ENCODE data around the gene ZNF311. TPM values are rescaled to one million over a fixed set of nuclear protein-coding genes. Genes with fewer than 3 reads are reported as not detected.
A peak's percentile ranks its signal among the peaks of the same experiment; 100 is the strongest.

The ZNF311 gene
- total and polyA plus RNA-seq, 2 of the 13 experiments (the other 11 are each of a cell fraction or from before 2014, with no cell fraction given), result not detected

DNA sequence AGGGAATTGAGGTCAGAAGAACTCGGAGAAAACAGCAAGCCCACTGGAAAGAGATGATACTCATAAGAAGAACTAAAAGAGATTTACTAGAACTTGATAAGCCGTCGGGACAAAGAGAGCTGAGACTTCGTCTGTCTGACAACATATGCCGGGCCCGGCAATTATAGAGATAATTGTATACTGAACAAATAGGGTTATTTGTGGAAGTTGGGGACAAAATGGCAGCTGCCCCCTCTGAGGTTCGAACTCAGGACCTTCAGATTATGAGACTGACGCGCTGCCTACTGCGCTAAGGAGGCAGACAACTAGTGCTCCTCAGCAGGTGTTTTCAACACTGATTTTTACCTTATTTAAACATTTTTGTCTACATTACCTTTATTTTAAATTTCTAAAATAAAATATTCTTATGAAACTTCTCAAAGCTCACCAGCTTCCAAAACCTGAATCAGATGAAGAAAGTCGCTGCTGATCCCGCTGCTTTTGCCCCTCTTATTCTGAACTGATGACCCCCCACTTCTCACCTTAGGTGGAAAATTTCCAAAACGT is 52.0 kb downstream of the ZNF311 start (continued):
- TF ChIP-seq, protein P1, sequence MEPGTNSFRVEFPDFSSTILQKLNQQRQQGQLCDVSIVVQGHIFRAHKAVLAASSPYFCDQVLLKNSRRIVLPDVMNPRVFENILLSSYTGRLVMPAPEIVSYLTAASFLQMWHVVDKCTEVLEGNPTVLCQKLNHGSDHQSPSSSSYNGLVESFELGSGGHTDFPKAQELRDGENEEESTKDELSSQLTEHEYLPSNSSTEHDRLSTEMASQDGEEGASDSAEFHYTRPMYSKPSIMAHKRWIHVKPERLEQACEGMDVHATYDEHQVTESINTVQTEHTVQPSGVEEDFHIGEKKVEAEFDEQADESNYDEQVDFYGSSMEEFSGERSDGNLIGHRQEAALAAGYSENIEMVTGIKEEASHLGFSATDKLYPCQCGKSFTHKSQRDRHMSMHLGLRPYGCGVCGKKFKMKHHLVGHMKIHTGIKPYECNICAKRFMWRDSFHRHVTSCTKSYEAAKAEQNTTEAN (CRISPR knock-in tag; conservative IDR thresholded peaks at IDR 0.05), result 0 out of 2 replicates have a peak, but pooled peaks have one; percentile 25
- TF ChIP-seq, protein P2, sequence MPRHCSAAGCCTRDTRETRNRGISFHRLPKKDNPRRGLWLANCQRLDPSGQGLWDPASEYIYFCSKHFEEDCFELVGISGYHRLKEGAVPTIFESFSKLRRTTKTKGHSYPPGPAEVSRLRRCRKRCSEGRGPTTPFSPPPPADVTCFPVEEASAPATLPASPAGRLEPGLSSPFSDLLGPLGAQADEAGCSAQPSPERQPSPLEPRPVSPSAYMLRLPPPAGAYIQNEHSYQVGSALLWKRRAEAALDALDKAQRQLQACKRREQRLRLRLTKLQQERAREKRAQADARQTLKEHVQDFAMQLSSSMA (CRISPR knock-in tag; IDR thresholded peaks at IDR 0.05), result 0 out of 2 replicates have a peak, but pooled peaks have one; percentile 55
- TF ChIP-seq, protein P3, sequence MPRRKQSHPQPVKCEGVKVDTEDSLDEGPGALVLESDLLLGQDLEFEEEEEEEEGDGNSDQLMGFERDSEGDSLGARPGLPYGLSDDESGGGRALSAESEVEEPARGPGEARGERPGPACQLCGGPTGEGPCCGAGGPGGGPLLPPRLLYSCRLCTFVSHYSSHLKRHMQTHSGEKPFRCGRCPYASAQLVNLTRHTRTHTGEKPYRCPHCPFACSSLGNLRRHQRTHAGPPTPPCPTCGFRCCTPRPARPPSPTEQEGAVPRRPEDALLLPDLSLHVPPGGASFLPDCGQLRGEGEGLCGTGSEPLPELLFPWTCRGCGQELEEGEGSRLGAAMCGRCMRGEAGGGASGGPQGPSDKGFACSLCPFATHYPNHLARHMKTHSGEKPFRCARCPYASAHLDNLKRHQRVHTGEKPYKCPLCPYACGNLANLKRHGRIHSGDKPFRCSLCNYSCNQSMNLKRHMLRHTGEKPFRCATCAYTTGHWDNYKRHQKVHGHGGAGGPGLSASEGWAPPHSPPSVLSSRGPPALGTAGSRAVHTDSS (CRISPR knock-in tag; conservative IDR thresholded peaks at IDR 0.05), result 0 out of 2 replicates have a peak, but pooled peaks have one; percentile 65
- TF ChIP-seq ZNF776 (CRISPR knock-in tag; IDR thresholded peaks at IDR 0.05), result no peak
- TF ChIP-seq, protein P4, sequence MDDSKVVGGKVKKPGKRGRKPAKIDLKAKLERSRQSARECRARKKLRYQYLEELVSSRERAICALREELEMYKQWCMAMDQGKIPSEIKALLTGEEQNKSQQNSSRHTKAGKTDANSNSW (CRISPR knock-in tag; IDR thresholded peaks at IDR 0.05; ENCODE audit: borderline replicate concordance), result no peak
- TF ChIP-seq RELA (CRISPR knock-in tag; IDR thresholded peaks at IDR 0.05), result no peak
- no peak for TF ChIP-seq AKAP8 (CRISPR knock-in tag; IDR thresholded peaks at IDR 0.05)
- 0 out of 2 replicates have a peak, but pooled peaks have one; percentile 47 for TF ChIP-seq KDM4B (CRISPR knock-in tag; IDR thresholded peaks at IDR 0.05)
- peak; percentile 31 for TF ChIP-seq KMT2B (CRISPR knock-in tag; IDR thresholded peaks at IDR 0.05)
- TF ChIP-seq THAP11 (CRISPR knock-in tag; IDR thresholded peaks at IDR 0.05), result peak; percentile 79
- TF ChIP-seq, protein P5, sequence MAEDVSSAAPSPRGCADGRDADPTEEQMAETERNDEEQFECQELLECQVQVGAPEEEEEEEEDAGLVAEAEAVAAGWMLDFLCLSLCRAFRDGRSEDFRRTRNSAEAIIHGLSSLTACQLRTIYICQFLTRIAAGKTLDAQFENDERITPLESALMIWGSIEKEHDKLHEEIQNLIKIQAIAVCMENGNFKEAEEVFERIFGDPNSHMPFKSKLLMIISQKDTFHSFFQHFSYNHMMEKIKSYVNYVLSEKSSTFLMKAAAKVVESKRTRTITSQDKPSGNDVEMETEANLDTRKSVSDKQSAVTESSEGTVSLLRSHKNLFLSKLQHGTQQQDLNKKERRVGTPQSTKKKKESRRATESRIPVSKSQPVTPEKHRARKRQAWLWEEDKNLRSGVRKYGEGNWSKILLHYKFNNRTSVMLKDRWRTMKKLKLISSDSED (CRISPR knock-in tag; IDR thresholded peaks at IDR 0.05), result no peak
- no peak for TF ChIP-seq ZNF232 (CRISPR knock-in tag; IDR thresholded peaks at IDR 0.05; ENCODE audit: borderline replicate concordance)
- TF ChIP-seq RORA (CRISPR knock-in tag; IDR thresholded peaks at IDR 0.05), result 0 out of 2 replicates have a peak, but pooled peaks have one; percentile 46
- TF ChIP-seq GPN1 (CRISPR knock-in tag; IDR thresholded peaks at IDR 0.05; ENCODE audit: borderline replicate concordance), result no peak
- TF ChIP-seq MIER3 (CRISPR knock-in tag; IDR thresholded peaks at IDR 0.05; ENCODE audit: borderline replicate concordance), result peak; percentile 54; the same call in 1 of the 2 replicates
- TF ChIP-seq ZNF317 (CRISPR knock-in tag; IDR thresholded peaks at IDR 0.05), result peak; percentile 56; the same call in 1 of the 2 replicates
- TF ChIP-seq PCBP1 (IDR thresholded peaks at IDR 0.05; ENCODE audit: borderline replicate concordance, low read depth, low read length), result no peak
- TF ChIP-seq ZNF629 (CRISPR knock-in tag; conservative IDR thresholded peaks at IDR 0.05), result peak; percentile 61
- TF ChIP-seq FOXK2 (IDR thresholded peaks at IDR 0.05), result no peak
- TF ChIP-seq, protein P6, sequence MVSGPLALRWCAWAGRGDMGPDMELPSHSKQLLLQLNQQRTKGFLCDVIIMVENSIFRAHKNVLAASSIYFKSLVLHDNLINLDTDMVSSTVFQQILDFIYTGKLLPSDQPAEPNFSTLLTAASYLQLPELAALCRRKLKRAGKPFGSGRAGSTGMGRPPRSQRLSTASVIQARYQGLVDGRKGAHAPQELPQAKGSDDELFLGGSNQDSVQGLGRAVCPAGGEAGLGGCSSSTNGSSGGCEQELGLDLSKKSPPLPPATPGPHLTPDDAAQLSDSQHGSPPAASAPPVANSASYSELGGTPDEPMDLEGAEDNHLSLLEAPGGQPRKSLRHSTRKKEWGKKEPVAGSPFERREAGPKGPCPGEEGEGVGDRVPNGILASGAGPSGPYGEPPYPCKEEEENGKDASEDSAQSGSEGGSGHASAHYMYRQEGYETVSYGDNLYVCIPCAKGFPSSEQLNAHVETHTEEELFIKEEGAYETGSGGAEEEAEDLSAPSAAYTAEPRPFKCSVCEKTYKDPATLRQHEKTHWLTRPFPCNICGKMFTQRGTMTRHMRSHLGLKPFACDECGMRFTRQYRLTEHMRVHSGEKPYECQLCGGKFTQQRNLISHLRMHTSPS (CRISPR knock-in tag; IDR thresholded peaks at IDR 0.05; ENCODE audit: low read depth), result no peak
- TF ChIP-seq, protein P7, sequence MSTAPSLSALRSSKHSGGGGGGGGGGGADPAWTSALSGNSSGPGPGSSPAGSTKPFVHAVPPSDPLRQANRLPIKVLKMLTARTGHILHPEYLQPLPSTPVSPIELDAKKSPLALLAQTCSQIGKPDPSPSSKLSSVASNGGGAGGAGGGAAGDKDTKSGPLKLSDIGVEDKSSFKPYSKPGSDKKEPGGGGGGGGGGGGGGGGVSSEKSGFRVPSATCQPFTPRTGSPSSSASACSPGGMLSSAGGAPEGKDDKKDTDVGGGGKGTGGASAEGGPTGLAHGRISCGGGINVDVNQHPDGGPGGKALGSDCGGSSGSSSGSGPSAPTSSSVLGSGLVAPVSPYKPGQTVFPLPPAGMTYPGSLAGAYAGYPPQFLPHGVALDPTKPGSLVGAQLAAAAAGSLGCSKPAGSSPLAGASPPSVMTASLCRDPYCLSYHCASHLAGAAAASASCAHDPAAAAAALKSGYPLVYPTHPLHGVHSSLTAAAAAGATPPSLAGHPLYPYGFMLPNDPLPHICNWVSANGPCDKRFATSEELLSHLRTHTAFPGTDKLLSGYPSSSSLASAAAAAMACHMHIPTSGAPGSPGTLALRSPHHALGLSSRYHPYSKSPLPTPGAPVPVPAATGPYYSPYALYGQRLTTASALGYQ (CRISPR knock-in tag; IDR thresholded peaks at IDR 0.05), result peak; percentile 60
- TF ChIP-seq NFKBIZ (CRISPR knock-in tag; IDR thresholded peaks at IDR 0.05), result 0 out of 2 replicates have a peak, but pooled peaks have one; percentile 27
